Mucosa of descending colon (tissue), 3 donors: ENCODE results near the gene RNF115. TPM values are rescaled to one million over a fixed set of nuclear protein-coding genes. Genes with fewer than 3 reads are reported as not detected.

Experiments used
- ATAC-seq: fragments of 200-7000 bp; cut with Tn5 transposase; one replicate; pipeline ENCODE4 v1.9.1; 2020; ENCODE audit warnings: mild to moderate bottlenecking, moderate library complexity
- DNase-seq, 3 donors: peaks; one replicate each; pipeline ENCODE4 v3.0.0-alpha.2; 2020
- H3K36me3 ChIP-seq: fragments of 200-600 bp; one replicate; pipeline ENCODE4 v1.8.0; 2021; ENCODE audit warnings: low read depth, mild to moderate bottlenecking
- H3K4me1 ChIP-seq: fragments of 200-600 bp; one replicate; pipeline ENCODE4 v1.8.0; 2021; ENCODE audit warnings: low read depth, mild to moderate bottlenecking
- H3K4me3 ChIP-seq: fragments of 200-600 bp; one replicate; pipeline ENCODE4 v1.8.0; 2021; ENCODE audit warnings: mild to moderate bottlenecking
- H3K9me3 ChIP-seq: fragments of 200-600 bp; one replicate; pipeline ENCODE4 v1.8.0; 2021; ENCODE audit warnings: mild to moderate bottlenecking
- CTCF ChIP-seq: fragments of 200-600 bp; IDR thresholded peaks from one replicate; pipeline ENCODE4 v1.8.0; 2022; ENCODE audit warnings: antibody characterized with exemption, mild to moderate bottlenecking
- intact Hi-C, 2 donors: fragments of 100-400 bp; cut with DNase I in 1 of 2; cut with micrococcal nuclease in 1 of 2; formaldehyde crosslinking; loops; one replicate each; pipeline versions ENCODE4 v1.11.0 to v1.11.1; 2022; cut with DNase I, micrococcal nuclease
- total RNA-seq, 3 donors: library from RNA; stranded (reverse); fragmentation: NEBNext Ultra II Directional in 2 of 3; extraction: Animal tissue kit (Norgen Biotek cat#: 25700) in 2 of 3; gene quantifications; one replicate each; pipeline versions ENCODE4 v1.2.1 to v1.2.4, GENCODE V29; 2021 to 2023
- donor health status: DM: no; HTN: no; CAD: no; lungs with moderate emphysema.
- donor health status: DM: no; HTN: no; CAD: no.
- donor health status: DM: no; HTN: yes; CAD: no.

Gene RNF115
- total RNA-seq, 3 donors from 2014 or later: 8.3 to 13.6 (median 8.8) TPM

- Histone ChIP-seq H3K36me3 (no peaks in the 10 kb centered on the region), H3K9me3 (no peaks in the 10 kb centered on the region), H3K4me1 (no peaks in the 10 kb centered on the region), H3K4me3 (no peak overlapping the region)
- intact Hi-C loops: no loop called here
- no peak for TF ChIP-seq CTCF
- DNase-seq (no peak), ATAC-seq (peak; percentile 14)
These were observed 112.7 kb downstream of the RNF115 start for GRCh38 chr1:145711213-145711651.

DNA sequence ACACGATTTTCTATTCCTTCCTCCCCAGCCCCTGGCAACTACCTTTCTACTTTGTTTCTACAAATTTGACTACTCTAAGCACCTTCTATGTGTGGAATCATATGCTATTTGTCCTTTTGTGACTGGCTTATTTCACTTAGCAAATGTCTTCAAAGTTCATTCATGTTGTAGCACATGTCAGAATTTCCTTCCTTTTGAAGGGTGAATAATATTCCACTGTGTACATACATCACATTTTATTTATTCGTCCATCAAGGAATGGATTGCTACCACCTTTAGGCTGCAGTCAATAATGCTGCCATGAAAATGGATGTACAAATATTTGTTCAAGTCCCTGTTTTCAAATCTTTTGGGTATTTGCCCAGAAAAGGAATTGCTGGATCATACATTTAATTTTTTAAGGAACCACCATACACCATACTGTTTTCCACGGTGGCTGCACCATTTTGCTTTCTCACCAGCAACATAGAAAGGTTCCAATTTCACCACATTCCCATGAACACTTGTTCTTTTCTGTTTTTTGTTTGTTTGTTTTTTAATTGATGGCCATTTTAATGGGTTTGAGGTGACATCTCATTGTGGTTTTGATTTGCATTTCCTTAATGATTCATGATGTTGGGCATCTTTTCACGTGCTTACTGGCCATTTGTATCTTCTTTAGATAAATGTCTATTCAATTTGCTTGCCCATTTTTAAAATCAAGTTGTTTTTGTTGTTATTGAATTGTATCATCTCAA is 113.4 kb downstream of the RNF115 start:
- no peak for TF ChIP-seq CTCF
- intact Hi-C loops: no loop called here
- Histone ChIP-seq H3K4me1 (no peaks in the 10 kb centered on the region), H3K9me3 (no peaks in the 10 kb centered on the region), H3K4me3 (no peak overlapping the region), H3K36me3 (no peaks in the 10 kb centered on the region)
- ATAC-seq (no peak), DNase-seq (no peak)

DNA sequence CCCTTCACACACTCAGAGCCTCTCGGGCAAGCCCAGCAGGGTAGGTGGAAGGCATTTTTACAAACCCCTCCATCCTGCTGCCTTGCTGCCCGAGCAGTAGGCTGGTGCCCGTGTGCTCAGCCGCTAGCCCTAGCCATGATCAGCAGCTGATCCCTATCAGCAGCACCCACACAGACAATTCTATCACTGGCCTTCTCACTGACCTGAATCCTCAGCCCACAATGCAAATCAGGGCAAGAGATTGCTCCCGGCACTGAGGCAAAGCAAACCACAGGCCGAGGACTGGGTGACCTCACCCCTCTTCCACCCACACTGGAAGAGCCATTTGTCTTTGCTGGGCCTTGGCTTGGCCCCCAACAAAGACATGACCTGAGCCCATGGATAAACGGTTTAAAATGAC is 115.8 kb downstream of the RNF115 start:
- intact Hi-C loops: no loop called here
- ATAC-seq: no peak
- Histone ChIP-seq H3K9me3 (no peaks in the 10 kb centered on the region), H3K4me3 (no peak overlapping the region), H3K4me1 (no peaks in the 10 kb centered on the region), H3K36me3 (no peaks in the 10 kb centered on the region)
- TF ChIP-seq CTCF: no peak
- no peak for DNase-seq

GRCh38 chr1:145707183-145707867 is 116.6 kb downstream of the RNF115 start, which contains the start of gene PDZK1:
PDZK1 (minus strand) TSS chr1:145707368; CDS start chr1:145688021, 19,347 bp downstream.
- ATAC-seq: peak; percentile 66
- intact Hi-C loops: no loop called here
- Histone ChIP-seq H3K36me3 (no peaks in the 10 kb centered on the region), H3K4me3 (no peak within 1 kb of the TSS), H3K9me3 (no peaks in the 10 kb centered on the region), H3K4me1 (no peaks in the 10 kb centered on the region)
- no peak for TF ChIP-seq CTCF
- peak in 1 of 3 donors; percentile 10 for DNase-seq

DNA sequence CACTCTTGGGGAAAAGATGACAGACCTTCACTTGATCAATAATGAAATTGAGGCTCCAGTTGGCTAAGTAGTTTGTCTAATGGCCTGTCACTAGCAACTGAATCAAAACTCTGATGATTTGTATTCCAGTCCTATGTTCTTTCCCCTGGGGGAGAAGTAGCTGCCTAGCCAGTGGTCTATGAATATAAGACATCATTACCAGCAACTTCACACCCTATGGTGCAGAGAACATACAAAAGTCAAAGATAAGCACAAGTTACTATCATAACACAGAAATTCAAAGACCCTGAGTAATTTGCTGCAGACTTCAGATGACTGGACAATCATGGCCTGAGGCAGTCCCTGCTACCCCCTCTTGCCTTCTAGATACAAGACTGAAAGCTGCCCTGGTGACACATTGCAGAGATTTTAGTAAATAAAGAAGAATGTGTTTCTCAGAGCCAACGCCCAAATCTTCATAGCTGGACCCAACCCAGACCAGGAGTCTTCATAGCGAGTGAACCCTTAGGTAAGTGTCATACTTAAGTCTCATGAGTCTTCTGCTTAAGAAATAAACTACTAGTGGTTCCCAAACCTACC is 117.7 kb downstream of the RNF115 start:
- DNase-seq: no peak
- no peaks in the 10 kb centered on the region for H3K4me1 ChIP-seq
- no peak overlapping the region for H3K4me3 ChIP-seq
- intact Hi-C loops: no loop called here
- ATAC-seq: no peak
- H3K36me3 ChIP-seq: no peaks in the 10 kb centered on the region
- TF ChIP-seq CTCF: no peak
- H3K9me3 ChIP-seq: no peaks in the 10 kb centered on the region
